Kidney (tissue), 14 donors: ENCODE data around the gene RASAL2. TPM values are rescaled to one million over a fixed set of nuclear protein-coding genes. Genes with fewer than 3 reads are reported as not detected.

Experiments
- DNase-seq, 5 donors: peaks; one replicate each; pipeline ENCODE4 v3.0.0-alpha.2; 2013 to 2020
- FAIRE-seq: peaks from 2 replicates; lab custom pipeline; 2012; peaks lifted over from hg19 to GRCh38; lab: Jason Lieb, UNC
- H3K27ac ChIP-seq, 2 donors: one replicate each; pipeline ENCODE4 v1.7.0; 2013; ENCODE audit warnings: low read depth in 2 of 2, low read length in 2 of 2, inconsistent platforms in 1 of 2
- H3K27me3 ChIP-seq: one replicate; pipeline ENCODE4 v1.7.1; 2013; ENCODE audit warnings: low read length, inconsistent platforms; ENCODE audit not compliant: control insufficient read depth, insufficient read depth
- H3K36me3 ChIP-seq, 3 donors: one replicate each; pipeline versions ENCODE4 v1.7.0 to v1.7.1; 2013; ENCODE audit warnings: low read length in 3 of 3, control low read depth in 1 of 3, inconsistent platforms in 1 of 3; ENCODE audit not compliant: insufficient read depth in 3 of 3, control insufficient read depth in 2 of 3
- H3K4me1 ChIP-seq, 3 donors: one replicate each; pipeline versions ENCODE4 v1.7.0 to v1.7.1; 2013; ENCODE audit warnings: low read length in 3 of 3, inconsistent platforms in 1 of 3, low read depth in 1 of 3; ENCODE audit not compliant: control insufficient read depth in 2 of 3, insufficient read depth in 2 of 3
- H3K4me3 ChIP-seq, 3 donors: one replicate each; pipeline versions ENCODE4 v1.7.0 to v1.8.1; 2013; ENCODE audit warnings: low read length in 3 of 3, control low read depth in 1 of 3, inconsistent platforms in 1 of 3
- H3K9ac ChIP-seq, 3 donors: one replicate each; pipeline versions ENCODE4 v1.7.0 to v1.7.1; 2013; ENCODE audit warnings: low read length in 3 of 3, control low read depth in 1 of 3, inconsistent platforms in 1 of 3
- H3K9me3 ChIP-seq, 3 donors: one replicate each; pipeline versions ENCODE4 v1.7.0 to v1.7.1; 2013; ENCODE audit warnings: low read length in 3 of 3, control low read depth in 1 of 3, inconsistent platforms in 1 of 3; ENCODE audit not compliant: control insufficient read depth in 2 of 3, insufficient read depth in 1 of 3
- intact Hi-C: fragments of 100-400 bp; cut with DNase I; formaldehyde crosslinking; loops from one replicate; pipeline ENCODE4 v1.11.1; 2022
- polyA plus RNA-seq: library from polyadenylated mRNA; stranded (reverse); fragments of 350-450 nt; fragmentation: Illumina TruSeq; extraction: RNeasy Lipid Tissue Mini Kit (QIAGEN cat#74804); gene quantifications from one replicate; pipeline ENCODE4 v1.2.3, GENCODE V29; 2014; ENCODE audit warnings: low read depth, low replicate concordance; ENCODE audit not compliant: insufficient read depth
- total RNA-seq: library from RNA; stranded (reverse); fragmentation: NEBNext Ultra II Directional; extraction: Animal tissue kit (Norgen Biotek cat#: 25700); gene quantifications from one replicate; pipeline ENCODE4 v1.2.1, GENCODE V29; 2021
- TF ChIP-seq, protein P1 (sequence below): IDR thresholded peaks from 3 replicates; pipeline ENCODE4 v1.5.1; 2012; ENCODE audit warnings: mild to moderate bottlenecking, moderate library complexity, borderline replicate concordance; ENCODE audit not compliant: insufficient read depth; ENCODE audit errors: extremely low read depth
- donor health status: control.
- donor health status: control.
- donor health status: control.
- donor health status: control.
- donor health status: control.
- donor health status: DM: yes; HTN: yes; CAD: no.
- donor health status: Normal renal cell carcinoma (clear cell type).

RASAL2 gene
- total and polyA plus RNA-seq, 2 donors from 2014 or later = 2.2 to 26.5 TPM

DNA sequence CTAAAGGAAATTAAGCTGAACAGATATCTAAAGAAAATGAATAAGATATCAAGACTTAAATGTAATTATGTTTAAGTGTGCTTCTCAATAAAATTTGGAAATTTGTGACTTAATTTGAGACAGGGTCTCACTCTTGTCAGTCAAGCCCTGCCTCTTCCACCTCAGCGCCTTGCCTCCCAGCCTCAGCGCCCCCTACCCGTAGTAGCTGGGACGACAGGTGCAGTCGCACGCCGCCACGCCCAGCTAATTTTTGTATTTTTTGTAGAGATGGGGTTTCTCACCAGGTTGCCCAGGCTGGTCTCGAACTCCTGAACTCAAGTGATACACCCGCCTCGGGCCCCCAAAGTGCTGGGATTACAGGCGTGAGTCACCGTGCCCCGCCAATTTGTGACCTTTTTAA lies 285.9 kb downstream of the RASAL2 start:
- no peaks in the 10 kb centered on the region for H3K9me3 ChIP-seq
- DNase-seq (no peak), FAIRE-seq (no peak)
- no peak overlapping the region for H3K9ac ChIP-seq
- H3K36me3 ChIP-seq = no peaks in the 10 kb centered on the region
- no peak overlapping the region for H3K27ac ChIP-seq
- no peaks in the 10 kb centered on the region for H3K4me1 ChIP-seq
- no peaks in the 10 kb centered on the region for H3K27me3 ChIP-seq
- no peak overlapping the region for H3K4me3 ChIP-seq
- intact Hi-C loops = no loop called here
- TF ChIP-seq, protein P1, sequence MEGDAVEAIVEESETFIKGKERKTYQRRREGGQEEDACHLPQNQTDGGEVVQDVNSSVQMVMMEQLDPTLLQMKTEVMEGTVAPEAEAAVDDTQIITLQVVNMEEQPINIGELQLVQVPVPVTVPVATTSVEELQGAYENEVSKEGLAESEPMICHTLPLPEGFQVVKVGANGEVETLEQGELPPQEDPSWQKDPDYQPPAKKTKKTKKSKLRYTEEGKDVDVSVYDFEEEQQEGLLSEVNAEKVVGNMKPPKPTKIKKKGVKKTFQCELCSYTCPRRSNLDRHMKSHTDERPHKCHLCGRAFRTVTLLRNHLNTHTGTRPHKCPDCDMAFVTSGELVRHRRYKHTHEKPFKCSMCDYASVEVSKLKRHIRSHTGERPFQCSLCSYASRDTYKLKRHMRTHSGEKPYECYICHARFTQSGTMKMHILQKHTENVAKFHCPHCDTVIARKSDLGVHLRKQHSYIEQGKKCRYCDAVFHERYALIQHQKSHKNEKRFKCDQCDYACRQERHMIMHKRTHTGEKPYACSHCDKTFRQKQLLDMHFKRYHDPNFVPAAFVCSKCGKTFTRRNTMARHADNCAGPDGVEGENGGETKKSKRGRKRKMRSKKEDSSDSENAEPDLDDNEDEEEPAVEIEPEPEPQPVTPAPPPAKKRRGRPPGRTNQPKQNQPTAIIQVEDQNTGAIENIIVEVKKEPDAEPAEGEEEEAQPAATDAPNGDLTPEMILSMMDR = no peak

DNA sequence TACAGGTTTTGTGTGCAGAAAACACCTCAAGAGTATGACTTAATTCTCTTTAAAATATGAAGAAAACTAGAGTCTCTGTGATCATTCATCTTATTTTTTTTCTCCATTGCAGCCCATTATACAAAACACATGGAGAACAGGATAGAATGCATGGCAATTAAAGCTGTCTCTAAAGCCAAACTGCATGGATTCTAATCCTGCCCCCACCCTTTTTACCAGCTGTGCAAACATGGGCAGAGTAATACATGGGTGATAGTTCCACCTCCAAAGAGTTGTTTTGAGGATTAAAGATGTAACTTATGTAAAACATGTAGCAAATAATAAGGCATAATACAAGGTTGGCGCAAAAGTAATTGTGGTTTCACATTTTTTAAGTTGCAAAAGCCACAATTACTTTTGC lies 288.5 kb downstream of the RASAL2 start:
- TF ChIP-seq, protein P1 = no peak
- no peak for FAIRE-seq
- H3K27me3 ChIP-seq = no peaks in the 10 kb centered on the region
- no peaks in the 10 kb centered on the region for H3K36me3 ChIP-seq
- H3K27ac ChIP-seq = no peak overlapping the region
- intact Hi-C loops = no loop called here
- H3K4me1 ChIP-seq = no peaks in the 10 kb centered on the region
- no peak overlapping the region for H3K4me3 ChIP-seq
- H3K9ac ChIP-seq = no peak overlapping the region
- no peak for DNase-seq
- H3K9me3 ChIP-seq = no peaks in the 10 kb centered on the region

DNA sequence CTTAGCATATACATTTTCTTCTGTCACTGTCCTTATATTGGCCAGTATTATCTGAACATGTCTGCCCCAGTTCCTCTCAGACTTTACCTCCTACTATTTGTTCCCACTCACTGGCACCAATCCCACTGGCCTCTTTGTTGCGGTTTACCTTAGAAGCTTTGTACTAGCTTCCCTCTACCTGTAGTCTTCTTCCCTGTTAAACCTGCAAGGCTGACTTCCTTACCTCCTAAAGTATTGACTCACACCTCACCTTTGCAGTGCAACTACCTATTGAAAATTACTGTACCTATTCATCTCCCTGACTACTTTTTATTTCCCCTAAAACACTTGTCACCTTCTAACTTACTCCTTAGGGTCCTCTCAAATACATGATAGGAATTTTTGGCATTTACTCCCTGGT lies 291.8 kb downstream of the RASAL2 start:
- no peak for DNase-seq
- H3K27ac ChIP-seq = no peak overlapping the region
- H3K4me3 ChIP-seq = no peak overlapping the region
- no peaks in the 10 kb centered on the region for H3K27me3 ChIP-seq
- no peaks in the 10 kb centered on the region for H3K9me3 ChIP-seq
- TF ChIP-seq, protein P1 = no peak
- no peaks in the 10 kb centered on the region for H3K36me3 ChIP-seq
- no peak overlapping the region for H3K9ac ChIP-seq
- intact Hi-C loops = no loop called here
- no peaks in the 10 kb centered on the region for H3K4me1 ChIP-seq
- FAIRE-seq = no peak
